HS-27A (cell line): ENCODE results near the gene STARD4.

ENCODE experiments used
- DNase-seq: peaks from one replicate; pipeline ENCODE4 v3.0.0-alpha.2; 2012; ENCODE audit warnings: low read depth, missing footprints

STARD4 gene

GRCh38 chr5:111520908-111521307, 8.6 kb upstream of the STARD4 start:
- no peak for DNase-seq

DNA sequence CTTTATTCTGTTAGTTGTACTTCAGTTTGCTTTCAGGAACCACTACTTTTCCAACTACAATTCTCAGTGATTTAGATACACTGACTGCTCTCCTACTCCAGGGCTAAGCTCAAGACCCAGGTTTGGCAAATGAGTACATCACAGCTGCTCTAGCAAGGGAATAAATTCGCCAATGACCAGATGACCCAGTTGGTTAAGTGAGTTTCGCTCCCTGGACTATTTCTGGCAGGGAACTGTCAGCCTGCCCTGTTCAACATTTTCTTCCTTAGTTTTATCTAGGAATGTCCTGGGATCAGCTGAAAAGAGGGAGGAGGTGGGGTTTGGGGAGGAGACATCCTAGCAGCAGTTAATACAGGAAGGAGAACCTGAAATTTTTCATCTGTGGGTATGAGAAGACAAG, 6.4 kb upstream of the STARD4 start:
- no peak for DNase-seq

DNA sequence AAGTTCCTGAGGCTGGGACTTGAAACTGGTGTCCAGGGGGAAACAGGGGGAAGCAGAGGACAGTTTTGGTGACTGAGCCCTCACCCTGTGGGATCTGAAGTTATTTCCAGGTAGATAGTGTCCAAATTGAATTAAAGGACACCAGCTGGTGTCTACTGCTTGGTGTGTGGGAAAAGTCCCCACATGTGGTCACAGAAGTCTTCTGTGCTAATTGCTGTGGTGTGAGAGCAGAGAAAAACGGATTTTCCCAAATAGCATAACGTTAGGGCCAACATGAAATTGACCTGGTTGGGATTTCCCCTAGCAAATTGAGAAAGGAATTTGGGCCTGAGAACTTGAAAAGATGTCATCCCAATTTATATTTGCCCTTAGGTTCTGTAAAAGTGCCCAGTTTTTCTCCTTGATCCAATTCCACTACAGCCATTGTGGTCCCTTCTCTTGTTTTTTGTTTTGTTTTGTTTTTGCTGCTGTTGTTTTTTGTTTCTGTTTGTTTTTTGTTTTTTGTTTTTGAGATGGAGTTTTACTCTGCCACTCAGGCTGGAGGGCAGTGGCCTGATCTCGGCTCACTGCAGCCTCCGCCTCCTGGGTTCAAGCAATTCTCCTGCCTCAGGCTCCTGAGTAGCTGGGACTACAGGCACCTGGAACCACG, 5.6 kb upstream of the STARD4 start:
- DNase-seq: no peak

DNA sequence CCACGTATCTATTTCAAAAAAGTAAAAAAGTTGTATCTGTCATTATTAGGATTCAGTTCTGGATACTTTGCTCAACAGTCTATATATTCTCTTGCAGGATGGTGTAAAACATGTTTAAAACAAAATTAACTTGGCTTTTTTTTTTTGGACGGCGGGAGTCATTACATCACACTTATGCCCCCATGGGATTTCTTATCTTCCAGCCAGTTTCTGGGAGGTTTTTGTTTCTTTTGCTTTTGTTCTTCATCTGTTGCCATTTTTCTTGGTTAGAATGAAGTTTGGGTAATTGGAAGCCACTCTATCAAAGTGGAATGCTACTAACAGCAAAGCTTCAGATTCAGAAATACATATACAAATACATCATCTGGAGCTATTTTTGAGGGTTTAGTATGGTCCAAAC, 1.8 kb upstream of the STARD4 start:
- no peak for DNase-seq

- no peak for DNase-seq
Measured at GRCh38 chr5:111513131-111513520, 791 bp upstream of the STARD4 start.

GRCh38 chr5:111511831-111512374, 432 bp downstream of the STARD4 start:
- no peak for DNase-seq

- DNase-seq: no peak
Measured at GRCh38 chr5:111511174-111511830, 1.0 kb downstream of the STARD4 start.

GRCh38 chr5:111509119-111509518, 3.2 kb downstream of the STARD4 start:
- DNase-seq: no peak

GRCh38 chr5:111507276-111507675, 5.1 kb downstream of the STARD4 start:
- DNase-seq: no peak

DNA sequence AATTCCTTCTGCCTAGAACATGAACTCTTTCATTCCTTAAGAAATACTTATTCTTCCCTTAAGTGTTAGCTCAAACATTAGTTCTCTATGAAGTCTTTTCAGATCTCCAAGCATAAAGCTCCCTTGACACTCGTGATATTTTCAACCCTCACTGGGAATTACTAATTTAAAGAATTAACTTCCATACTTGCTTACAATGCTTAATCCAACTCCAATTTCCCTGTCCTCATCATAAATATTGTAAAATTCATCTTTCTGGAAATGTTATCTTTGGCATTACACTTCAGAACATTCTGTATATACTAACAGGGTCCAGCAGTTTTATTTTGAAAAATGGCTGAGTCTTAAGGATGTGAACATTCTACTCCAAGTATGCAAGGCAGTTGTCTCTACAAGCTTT, 7.2 kb downstream of the STARD4 start:
- no peak for DNase-seq

- DNase-seq: no peak
Measured at GRCh38 chr5:111502956-111503355, 9.4 kb downstream of the STARD4 start.

DNA sequence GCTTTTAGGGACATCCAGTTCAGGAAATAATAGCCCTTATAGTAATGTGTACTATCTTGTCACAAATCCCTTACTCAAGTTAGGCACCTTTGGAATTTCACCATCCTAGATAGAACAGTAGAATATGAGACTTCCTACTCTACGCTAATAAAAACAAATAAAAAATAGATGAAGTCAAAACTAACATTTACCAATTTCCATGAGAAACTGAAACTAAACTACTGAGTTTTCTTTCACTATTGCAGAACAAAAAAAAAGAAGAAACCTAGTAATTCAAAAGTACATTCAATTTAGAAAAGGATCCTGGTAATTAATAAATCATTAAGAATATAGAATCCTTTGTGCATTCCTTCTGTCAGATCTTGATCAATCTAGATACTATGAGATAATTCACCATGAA, 14.0 kb downstream of the STARD4 start:
- no peak for DNase-seq

DNA sequence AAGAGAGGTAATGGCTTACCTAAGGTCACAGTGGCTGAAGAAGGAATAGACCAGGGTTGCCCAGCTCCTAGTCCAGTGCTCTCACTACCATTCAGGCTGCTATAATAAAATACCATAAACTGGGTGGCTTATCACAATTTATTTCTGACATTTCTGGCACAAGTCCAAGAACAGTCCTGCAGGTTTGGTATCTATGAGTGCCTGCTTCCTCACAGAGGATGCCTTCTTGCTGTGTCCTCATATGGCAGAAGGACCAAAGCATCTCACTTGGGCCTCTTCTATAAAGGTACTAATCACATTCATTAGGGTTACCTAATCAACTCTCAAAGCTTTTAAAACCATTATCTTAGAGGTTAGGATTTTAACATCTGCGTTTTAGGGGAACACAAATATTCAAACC, 17.2 kb downstream of the STARD4 start:
- DNase-seq: no peak

DNA sequence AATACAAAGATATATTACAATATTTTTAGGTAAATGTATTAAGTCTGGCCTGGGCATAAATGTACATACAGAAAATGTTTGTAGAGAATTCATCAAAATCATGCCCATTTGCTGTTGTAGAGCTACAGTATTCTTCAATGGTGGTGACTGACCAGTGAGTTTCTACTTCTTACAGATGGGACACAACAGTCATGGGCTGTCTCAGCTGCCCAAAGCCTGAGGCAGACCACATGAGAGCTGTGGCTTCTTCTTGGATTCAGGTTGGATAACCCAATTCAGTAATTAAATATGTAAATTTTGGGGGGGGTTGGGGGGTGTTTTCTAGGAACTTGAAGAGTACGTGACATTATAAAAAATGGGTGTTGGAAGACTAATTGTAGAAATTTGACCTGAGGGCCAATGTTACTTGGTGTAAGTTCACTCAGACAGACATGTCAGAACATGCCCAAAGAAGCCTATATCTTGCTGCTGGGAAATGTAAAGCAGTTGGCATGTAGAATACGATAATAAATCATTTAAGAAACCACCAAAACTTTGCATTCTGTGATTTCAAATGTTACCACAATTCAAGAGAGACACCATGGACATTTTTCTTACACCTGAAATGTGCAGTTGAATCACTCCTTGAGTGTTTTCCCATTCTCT, 17.9 kb downstream of the STARD4 start:
- no peak for DNase-seq

DNA sequence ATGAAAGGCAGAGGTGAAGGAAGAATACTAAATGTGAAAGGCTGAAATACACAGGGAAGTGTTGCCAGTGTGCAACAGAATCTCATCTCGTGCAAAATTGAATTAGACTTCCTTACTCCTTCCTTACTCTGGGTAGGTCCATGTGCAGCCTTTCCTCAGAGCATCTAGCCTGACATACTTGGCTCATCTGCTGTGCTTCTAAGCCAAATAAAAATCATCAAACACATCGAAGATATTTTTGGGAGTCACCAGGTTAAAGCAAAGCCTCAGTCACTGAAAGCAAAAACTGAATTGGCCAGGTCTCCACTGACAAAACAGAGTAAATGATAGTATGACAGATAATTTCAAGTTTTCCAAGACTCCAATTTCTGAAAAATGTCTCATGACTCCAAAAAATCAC, 19.3 kb downstream of the STARD4 start:
- DNase-seq: no peak

- no peak for DNase-seq
Measured at GRCh38 chr5:111488353-111488752, 24.0 kb downstream of the STARD4 start.

GRCh38 chr5:111486926-111487325, 25.4 kb downstream of the STARD4 start:
- DNase-seq: no peak

- no peak for DNase-seq
Measured at GRCh38 chr5:111486055-111486454, 26.3 kb downstream of the STARD4 start.

GRCh38 chr5:111480346-111480745, 32.0 kb downstream of the STARD4 start:
- DNase-seq: no peak

- no peak for DNase-seq
Measured at GRCh38 chr5:111478898-111479297, 33.4 kb downstream of the STARD4 start.

DNA sequence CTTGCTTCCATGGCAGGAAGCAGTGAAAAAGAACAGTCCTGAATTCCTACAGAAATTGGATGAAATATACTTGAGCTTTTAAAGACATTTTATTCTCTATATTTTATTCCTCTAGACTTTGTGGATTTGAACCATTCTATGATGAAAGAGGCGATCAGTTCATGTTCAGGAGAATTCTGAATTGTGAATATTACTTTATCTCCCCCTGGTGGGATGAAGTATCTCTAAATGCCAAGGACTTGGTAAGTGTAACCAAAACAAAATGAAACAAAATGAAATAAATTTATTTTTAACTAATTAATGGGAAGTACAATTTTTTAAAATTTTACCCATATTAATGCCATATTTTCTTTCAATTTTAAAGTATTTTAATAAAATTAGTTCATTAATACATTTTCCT, 34.1 kb downstream of the STARD4 start:
- DNase-seq: no peak

DNA sequence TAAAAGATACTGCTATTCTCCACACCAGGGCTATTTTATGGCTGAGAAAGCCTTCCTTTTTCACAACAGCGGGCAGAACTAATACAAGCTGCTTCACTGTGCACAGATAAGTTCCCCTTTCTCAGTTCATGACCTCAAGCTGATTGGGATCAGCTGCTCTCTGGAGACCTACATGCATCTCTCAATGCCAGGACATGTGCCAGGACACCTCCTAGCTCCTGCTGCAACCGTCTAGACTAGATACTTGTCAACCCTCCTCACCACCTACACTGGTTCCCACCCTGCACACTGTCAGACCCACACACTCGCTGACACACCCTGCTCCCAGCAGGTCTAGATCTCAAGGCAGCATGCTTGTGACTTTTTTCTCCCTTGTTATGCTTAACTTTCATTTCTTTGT, 39.8 kb downstream of the STARD4 start:
- no peak for DNase-seq

- no peak for DNase-seq
Measured at GRCh38 chr5:111472096-111472495, 40.2 kb downstream of the STARD4 start.
